Measurements from ENCODE around the gene S1PR2.

DNA sequence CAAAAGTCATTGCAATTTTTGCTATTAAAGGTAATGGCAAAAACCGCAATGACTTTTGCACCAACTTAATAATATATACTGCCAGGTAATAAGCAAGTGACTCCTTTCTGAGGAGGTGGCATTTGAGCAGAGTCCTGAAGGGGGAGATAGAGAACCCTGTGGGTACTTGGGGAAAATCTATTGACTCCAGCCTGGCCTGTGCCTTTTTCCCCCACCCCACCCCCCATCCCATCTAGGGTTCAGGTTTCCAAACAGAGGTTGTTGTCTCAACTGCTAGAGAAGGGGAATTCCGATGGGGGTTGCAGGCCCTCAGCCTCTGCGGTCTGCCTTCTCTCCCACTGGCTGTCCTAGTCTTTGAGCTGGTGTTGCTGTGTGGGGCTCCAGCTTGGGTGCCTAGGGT lies 11.5 kb downstream of the S1PR2 start:
- TF ChIP-seq, protein P1, sequence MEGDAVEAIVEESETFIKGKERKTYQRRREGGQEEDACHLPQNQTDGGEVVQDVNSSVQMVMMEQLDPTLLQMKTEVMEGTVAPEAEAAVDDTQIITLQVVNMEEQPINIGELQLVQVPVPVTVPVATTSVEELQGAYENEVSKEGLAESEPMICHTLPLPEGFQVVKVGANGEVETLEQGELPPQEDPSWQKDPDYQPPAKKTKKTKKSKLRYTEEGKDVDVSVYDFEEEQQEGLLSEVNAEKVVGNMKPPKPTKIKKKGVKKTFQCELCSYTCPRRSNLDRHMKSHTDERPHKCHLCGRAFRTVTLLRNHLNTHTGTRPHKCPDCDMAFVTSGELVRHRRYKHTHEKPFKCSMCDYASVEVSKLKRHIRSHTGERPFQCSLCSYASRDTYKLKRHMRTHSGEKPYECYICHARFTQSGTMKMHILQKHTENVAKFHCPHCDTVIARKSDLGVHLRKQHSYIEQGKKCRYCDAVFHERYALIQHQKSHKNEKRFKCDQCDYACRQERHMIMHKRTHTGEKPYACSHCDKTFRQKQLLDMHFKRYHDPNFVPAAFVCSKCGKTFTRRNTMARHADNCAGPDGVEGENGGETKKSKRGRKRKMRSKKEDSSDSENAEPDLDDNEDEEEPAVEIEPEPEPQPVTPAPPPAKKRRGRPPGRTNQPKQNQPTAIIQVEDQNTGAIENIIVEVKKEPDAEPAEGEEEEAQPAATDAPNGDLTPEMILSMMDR (IDR thresholded peaks at IDR 0.05): peak in 3 of 5 experiments; percentile 14 to 26 (median 18)
- TF ChIP-seq POLR2A (IDR thresholded peaks at IDR 0.05) (no peak), EP300 (IDR thresholded peaks at IDR 0.05; ENCODE audit: low read depth) (no peak)

Data from transverse colon (tissue), 3 donors.